ENCODE measurements around the gene POP7.

The POP7 gene

GRCh38 chr7:100679129-100679926 lies 26.6 kb upstream of the POP7 start:
- no peak for DNase-seq

- no peak for DNase-seq
These were observed 25.9 kb upstream of the POP7 start for GRCh38 chr7:100679927-100680575.

- no peak for DNase-seq
These were observed 25.2 kb upstream of the POP7 start for GRCh38 chr7:100680576-100681271.

- DNase-seq, result no peak
These were observed 24.3 kb upstream of the POP7 start for GRCh38 chr7:100681491-100682227.

GRCh38 chr7:100682228-100682741 lies 23.6 kb upstream of the POP7 start:
- no peak for DNase-seq

GRCh38 chr7:100682991-100683658 lies 22.8 kb upstream of the POP7 start:
- DNase-seq, result no peak

- no peak for DNase-seq
These were observed 22.0 kb upstream of the POP7 start for GRCh38 chr7:100683659-100684533.

- no peak for DNase-seq
These were observed 21.3 kb upstream of the POP7 start for GRCh38 chr7:100684534-100685042.

GRCh38 chr7:100685049-100685605 lies 20.8 kb upstream of the POP7 start:
- no peak for DNase-seq

GRCh38 chr7:100685631-100686145 lies 20.2 kb upstream of the POP7 start:
- no peak for DNase-seq

GRCh38 chr7:100686201-100686821 lies 19.6 kb upstream of the POP7 start:
- DNase-seq, result no peak

- no peak for DNase-seq
These were observed 19.1 kb upstream of the POP7 start for GRCh38 chr7:100686822-100687211.

GRCh38 chr7:100687261-100687660 lies 18.7 kb upstream of the POP7 start:
- DNase-seq, result no peak

GRCh38 chr7:100687751-100688300 lies 18.1 kb upstream of the POP7 start:
- DNase-seq, result no peak

GRCh38 chr7:100688326-100688860 lies 17.5 kb upstream of the POP7 start:
- no peak for DNase-seq

- DNase-seq, result no peak
These were observed 16.4 kb upstream of the POP7 start for GRCh38 chr7:100689230-100690135.

- peak; percentile 79 for DNase-seq
These were observed 14.0 kb upstream of the POP7 start for GRCh38 chr7:100691676-100692577.

Measured in stimulated activated CD4-positive, alpha-beta T cell treated with anti-CD3 and anti-CD28 coated beads, Interleukin-12 subunit alpha, Interleukin-12 subunit beta, amount 100 ng/mL, for 4 hours (primary cell).